ENCODE data around the gene RITA1. TPM values are rescaled to one million over a fixed set of nuclear protein-coding genes. Genes with fewer than 3 reads are reported as not detected.

The RITA1 gene
- total RNA-seq, 1 donor from 2014 or later = 15.2 TPM

DNA sequence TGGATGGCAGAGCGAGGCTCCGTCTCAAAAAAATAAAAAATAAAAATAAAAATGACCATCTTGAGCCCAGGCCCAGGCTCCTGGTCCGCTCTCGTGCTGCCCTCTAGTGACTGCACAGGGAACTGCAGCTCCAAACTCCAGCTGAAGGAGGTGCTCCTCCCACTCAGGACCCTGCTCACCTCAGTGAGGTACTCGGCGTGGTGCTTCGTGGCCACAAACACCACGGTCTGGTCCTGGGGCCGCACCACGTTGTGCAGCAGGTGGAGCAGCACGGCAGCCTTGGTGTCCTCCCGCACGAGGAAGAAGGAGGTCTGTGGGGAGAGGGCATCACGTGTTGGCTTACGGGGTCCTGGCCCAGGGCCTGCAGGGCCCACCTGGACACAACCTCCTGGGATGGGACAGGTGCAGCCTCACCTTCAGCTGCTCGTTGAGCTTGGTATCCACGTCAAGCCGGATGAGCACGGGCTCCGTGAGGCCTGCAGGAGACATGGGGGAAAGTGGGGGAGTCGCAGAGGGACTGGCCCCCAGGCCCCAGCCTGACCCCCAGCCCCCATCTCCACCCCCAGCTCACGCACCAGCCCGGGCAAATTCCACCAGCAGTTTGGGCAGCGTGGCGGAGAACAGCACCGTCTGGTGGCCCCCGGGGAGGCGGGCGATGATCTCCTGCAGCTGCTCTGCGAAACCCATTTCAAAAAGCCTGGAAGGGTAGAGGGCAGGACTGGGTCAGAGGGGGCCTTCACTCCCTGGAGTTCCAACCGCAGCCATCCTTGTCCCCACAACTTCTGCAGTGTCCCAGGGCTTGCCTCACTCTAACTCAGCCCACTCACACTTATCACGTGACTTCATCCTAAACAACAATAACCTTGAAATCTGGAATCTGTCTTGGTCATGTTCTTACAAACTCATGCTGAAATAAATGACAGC is 10.8 kb upstream of the RITA1 start:
- TF ChIP-seq, protein P1, sequence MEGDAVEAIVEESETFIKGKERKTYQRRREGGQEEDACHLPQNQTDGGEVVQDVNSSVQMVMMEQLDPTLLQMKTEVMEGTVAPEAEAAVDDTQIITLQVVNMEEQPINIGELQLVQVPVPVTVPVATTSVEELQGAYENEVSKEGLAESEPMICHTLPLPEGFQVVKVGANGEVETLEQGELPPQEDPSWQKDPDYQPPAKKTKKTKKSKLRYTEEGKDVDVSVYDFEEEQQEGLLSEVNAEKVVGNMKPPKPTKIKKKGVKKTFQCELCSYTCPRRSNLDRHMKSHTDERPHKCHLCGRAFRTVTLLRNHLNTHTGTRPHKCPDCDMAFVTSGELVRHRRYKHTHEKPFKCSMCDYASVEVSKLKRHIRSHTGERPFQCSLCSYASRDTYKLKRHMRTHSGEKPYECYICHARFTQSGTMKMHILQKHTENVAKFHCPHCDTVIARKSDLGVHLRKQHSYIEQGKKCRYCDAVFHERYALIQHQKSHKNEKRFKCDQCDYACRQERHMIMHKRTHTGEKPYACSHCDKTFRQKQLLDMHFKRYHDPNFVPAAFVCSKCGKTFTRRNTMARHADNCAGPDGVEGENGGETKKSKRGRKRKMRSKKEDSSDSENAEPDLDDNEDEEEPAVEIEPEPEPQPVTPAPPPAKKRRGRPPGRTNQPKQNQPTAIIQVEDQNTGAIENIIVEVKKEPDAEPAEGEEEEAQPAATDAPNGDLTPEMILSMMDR (IDR thresholded peaks at IDR 0.05; ENCODE audit: unreplicated experiment) = peak; percentile 98
- H3K4me3 Mint-ChIP-seq = no peak overlapping the region
- peaks cover 8% of the 10 kb centered on the region for H3K9me3 Mint-ChIP-seq
- DNase-seq (ENCODE audit: low spot score in 2 of 2, unreplicated experiment in 2 of 2) = peak; percentile 63 to 92
- no peaks in the 10 kb centered on the region for H3K4me1 Mint-ChIP-seq
- H3K27ac Mint-ChIP-seq = peak overlapping the region; percentile 87
- no peaks in the 10 kb centered on the region for H3K27me3 Mint-ChIP-seq (ENCODE audit: low read depth)
- peaks cover 67% of the 10 kb centered on the region for H3K36me3 Mint-ChIP-seq

- no peaks in the 10 kb centered on the region for H3K27me3 Mint-ChIP-seq (ENCODE audit: low read depth)
- no peak overlapping the region for H3K4me3 Mint-ChIP-seq
- DNase-seq (ENCODE audit: low spot score in 2 of 2, unreplicated experiment in 2 of 2) = no peak
- no peaks in the 10 kb centered on the region for H3K4me1 Mint-ChIP-seq
- TF ChIP-seq, protein P1 (IDR thresholded peaks at IDR 0.05; ENCODE audit: unreplicated experiment) = no peak
- H3K27ac Mint-ChIP-seq = no peak overlapping the region
- peaks cover 56% of the 10 kb centered on the region for H3K36me3 Mint-ChIP-seq
- H3K9me3 Mint-ChIP-seq = peaks cover 8% of the 10 kb centered on the region
Measured at GRCh38 chr12:113179023-113179422, 6.5 kb upstream of the RITA1 start.

- Mint-ChIP-seq H3K9me3 (peaks cover 8% of the 10 kb centered on the region), H3K27ac (no peak overlapping the region), H3K4me1 (no peaks in the 10 kb centered on the region), H3K36me3 (peaks cover 51% of the 10 kb centered on the region), H3K27me3 (ENCODE audit: low read depth) (no peaks in the 10 kb centered on the region), H3K4me3 (no peak overlapping the region)
- no peak for DNase-seq (ENCODE audit: low spot score in 2 of 2, unreplicated experiment in 2 of 2)
- TF ChIP-seq, protein P1 (IDR thresholded peaks at IDR 0.05; ENCODE audit: unreplicated experiment) = no peak
Measured at GRCh38 chr12:113180333-113180732, 5.2 kb upstream of the RITA1 start.

- H3K4me1 Mint-ChIP-seq = peaks cover 10% of the 10 kb centered on the region
- H3K27ac Mint-ChIP-seq = no peak overlapping the region
- no peaks in the 10 kb centered on the region for H3K27me3 Mint-ChIP-seq (ENCODE audit: low read depth)
- no peak for DNase-seq (ENCODE audit: low spot score in 2 of 2, unreplicated experiment in 2 of 2)
- no peak overlapping the region for H3K4me3 Mint-ChIP-seq
- peaks cover 7% of the 10 kb centered on the region for H3K9me3 Mint-ChIP-seq
- peaks cover 43% of the 10 kb centered on the region for H3K36me3 Mint-ChIP-seq
- TF ChIP-seq, protein P1 (IDR thresholded peaks at IDR 0.05; ENCODE audit: unreplicated experiment) = no peak
Measured at GRCh38 chr12:113181975-113182374, 3.5 kb upstream of the RITA1 start.

DNA sequence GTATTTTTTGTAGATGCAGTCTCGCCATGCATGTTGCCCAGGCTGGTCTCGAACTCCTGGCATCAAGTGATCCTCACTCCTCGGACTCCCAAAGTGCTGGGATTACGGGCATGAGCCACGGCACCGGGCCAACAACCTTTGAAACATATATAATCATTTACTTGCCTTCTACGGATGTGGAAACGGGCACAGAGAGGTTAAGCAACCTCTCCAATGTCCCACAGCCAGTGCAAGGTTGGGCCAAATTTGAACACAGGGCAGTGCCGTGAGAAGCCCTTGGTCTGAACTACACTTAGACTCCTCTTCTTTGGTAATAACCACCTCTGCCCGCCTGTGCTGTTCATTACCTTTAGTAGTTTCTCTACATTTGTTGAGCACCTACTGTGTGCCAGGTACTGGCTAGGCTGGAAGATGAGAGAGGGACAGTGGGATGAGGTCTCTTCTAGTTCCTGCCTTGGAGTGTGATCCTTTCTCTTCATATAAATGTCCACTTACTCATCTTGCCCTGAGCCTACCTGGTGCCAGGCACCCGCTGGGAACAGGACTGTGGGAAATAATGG is 2.4 kb upstream of the RITA1 start:
- no peak for DNase-seq (ENCODE audit: low spot score in 2 of 2, unreplicated experiment in 2 of 2)
- no peaks in the 10 kb centered on the region for H3K9me3 Mint-ChIP-seq
- TF ChIP-seq, protein P1 (IDR thresholded peaks at IDR 0.05; ENCODE audit: unreplicated experiment) = no peak
- no peaks in the 10 kb centered on the region for H3K27me3 Mint-ChIP-seq (ENCODE audit: low read depth)
- no peak overlapping the region for H3K27ac Mint-ChIP-seq
- peaks cover 14% of the 10 kb centered on the region for H3K4me1 Mint-ChIP-seq
- H3K36me3 Mint-ChIP-seq = peaks cover 35% of the 10 kb centered on the region
- peak overlapping the region; percentile 36 for H3K4me3 Mint-ChIP-seq

Data from mesothelial cell of epicardium (in vitro differentiated cells).